ENCODE data around the gene BAIAP2L1.

BAIAP2L1 gene

DNA sequence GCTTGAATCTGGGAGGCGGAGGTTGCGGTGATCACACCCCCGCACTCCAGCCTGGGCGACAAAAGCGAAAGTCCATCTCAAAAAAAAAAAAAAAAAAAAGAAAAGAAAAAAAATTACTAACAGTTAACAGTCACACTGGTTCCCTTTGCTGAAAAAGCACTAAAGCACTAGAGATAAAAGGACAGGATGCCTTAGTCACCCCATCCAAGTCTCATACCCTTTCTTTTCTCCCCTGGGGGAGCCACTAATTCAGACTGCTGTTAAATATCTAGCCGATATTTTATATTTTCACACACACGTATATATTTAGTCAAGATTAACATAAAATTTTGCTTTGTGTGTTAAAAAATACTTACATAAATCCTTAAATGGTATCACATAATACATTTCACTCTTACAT, 25.2 kb downstream of the BAIAP2L1 start:
- no peak overlapping the region for H3K27ac ChIP-seq (ENCODE audit: low read length)
- DNase-seq, result no peak
- peaks cover 20% of the 10 kb centered on the region for H3K79me2 ChIP-seq (ENCODE audit: low read length)
- no peaks in the 10 kb centered on the region for H3K9me2 ChIP-seq (replicated peaks; ENCODE audit: insufficient read depth, low read length)
- no peaks in the 10 kb centered on the region for H3K9me3 ChIP-seq (replicated peaks; ENCODE audit: insufficient read depth, low read length)
- no peaks in the 10 kb centered on the region for H4K20me1 ChIP-seq (ENCODE audit: insufficient read depth, low read length)
- no peaks in the 10 kb centered on the region for H3K36me3 ChIP-seq (replicated peaks; ENCODE audit: insufficient read depth, low read length)
- TF ChIP-seq EZH2phosphoT487 (IDR thresholded peaks at IDR 0.05; ENCODE audit: low read length) (no peak), EZH2 (optimal IDR thresholded peaks at IDR 0.05; ENCODE audit: low read depth, low read length) (no peak)
- TF ChIP-seq, protein P1, sequence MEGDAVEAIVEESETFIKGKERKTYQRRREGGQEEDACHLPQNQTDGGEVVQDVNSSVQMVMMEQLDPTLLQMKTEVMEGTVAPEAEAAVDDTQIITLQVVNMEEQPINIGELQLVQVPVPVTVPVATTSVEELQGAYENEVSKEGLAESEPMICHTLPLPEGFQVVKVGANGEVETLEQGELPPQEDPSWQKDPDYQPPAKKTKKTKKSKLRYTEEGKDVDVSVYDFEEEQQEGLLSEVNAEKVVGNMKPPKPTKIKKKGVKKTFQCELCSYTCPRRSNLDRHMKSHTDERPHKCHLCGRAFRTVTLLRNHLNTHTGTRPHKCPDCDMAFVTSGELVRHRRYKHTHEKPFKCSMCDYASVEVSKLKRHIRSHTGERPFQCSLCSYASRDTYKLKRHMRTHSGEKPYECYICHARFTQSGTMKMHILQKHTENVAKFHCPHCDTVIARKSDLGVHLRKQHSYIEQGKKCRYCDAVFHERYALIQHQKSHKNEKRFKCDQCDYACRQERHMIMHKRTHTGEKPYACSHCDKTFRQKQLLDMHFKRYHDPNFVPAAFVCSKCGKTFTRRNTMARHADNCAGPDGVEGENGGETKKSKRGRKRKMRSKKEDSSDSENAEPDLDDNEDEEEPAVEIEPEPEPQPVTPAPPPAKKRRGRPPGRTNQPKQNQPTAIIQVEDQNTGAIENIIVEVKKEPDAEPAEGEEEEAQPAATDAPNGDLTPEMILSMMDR (IDR thresholded peaks at IDR 0.05; ENCODE audit: low read length), result no peak
- no peak overlapping the region for H3K4me3 ChIP-seq (ENCODE audit: low read length)
- H3K4me1 ChIP-seq (ENCODE audit: low read length), result no peaks in the 10 kb centered on the region
- no peak overlapping the region for H3K9ac ChIP-seq (ENCODE audit: low read length)
- no peaks in the 10 kb centered on the region for H3K27me3 ChIP-seq (replicated peaks; ENCODE audit: insufficient read depth, low read length)
- H3K4me2 ChIP-seq (ENCODE audit: low read depth, low read length), result no peak overlapping the region
- no peak overlapping the region for H2AFZ ChIP-seq (ENCODE audit: low read length)
- H3F3A ChIP-seq (ENCODE audit: insufficient read depth, low read length), result no peaks in the 10 kb centered on the region

DNA sequence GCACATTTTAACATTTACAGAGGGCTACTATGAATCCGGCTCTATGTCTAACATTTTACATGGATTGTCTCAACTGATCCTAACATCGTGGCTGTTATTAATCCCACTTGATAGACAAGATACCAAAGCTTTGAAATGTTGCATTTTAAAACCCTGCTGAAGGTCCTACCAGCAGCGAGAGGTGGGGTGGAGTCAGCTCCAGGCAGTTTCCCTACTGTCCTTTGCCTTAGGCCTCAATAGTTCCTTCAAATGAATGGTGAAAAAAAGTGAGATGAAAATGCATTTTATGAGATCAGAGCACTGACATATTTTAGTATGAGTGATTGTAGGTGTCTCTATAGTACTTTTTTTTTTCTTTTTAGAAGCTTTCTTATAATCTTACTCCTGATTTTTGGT, 26.6 kb downstream of the BAIAP2L1 start:
- Histone ChIP-seq H3K4me2 (ENCODE audit: low read depth, low read length) (no peak overlapping the region), H3K4me1 (ENCODE audit: low read length) (no peaks in the 10 kb centered on the region), H3K9me2 (replicated peaks; ENCODE audit: insufficient read depth, low read length) (no peaks in the 10 kb centered on the region), H3K9ac (ENCODE audit: low read length) (no peak overlapping the region), H3K4me3 (ENCODE audit: low read length) (no peak overlapping the region), H3F3A (ENCODE audit: insufficient read depth, low read length) (no peaks in the 10 kb centered on the region), H3K36me3 (replicated peaks; ENCODE audit: insufficient read depth, low read length) (no peaks in the 10 kb centered on the region), H3K9me3 (replicated peaks; ENCODE audit: insufficient read depth, low read length) (no peaks in the 10 kb centered on the region), H4K20me1 (ENCODE audit: insufficient read depth, low read length) (no peaks in the 10 kb centered on the region), H3K27me3 (replicated peaks; ENCODE audit: insufficient read depth, low read length) (no peaks in the 10 kb centered on the region), H2AFZ (ENCODE audit: low read length) (no peak overlapping the region), H3K27ac (ENCODE audit: low read length) (no peak overlapping the region), H3K79me2 (ENCODE audit: low read length) (peaks cover 14% of the 10 kb centered on the region)
- DNase-seq, result no peak
- TF ChIP-seq, protein P1 (IDR thresholded peaks at IDR 0.05; ENCODE audit: low read length), result no peak
- TF ChIP-seq EZH2 (optimal IDR thresholded peaks at IDR 0.05; ENCODE audit: low read depth, low read length) (no peak), EZH2phosphoT487 (IDR thresholded peaks at IDR 0.05; ENCODE audit: low read length) (no peak)

DNA sequence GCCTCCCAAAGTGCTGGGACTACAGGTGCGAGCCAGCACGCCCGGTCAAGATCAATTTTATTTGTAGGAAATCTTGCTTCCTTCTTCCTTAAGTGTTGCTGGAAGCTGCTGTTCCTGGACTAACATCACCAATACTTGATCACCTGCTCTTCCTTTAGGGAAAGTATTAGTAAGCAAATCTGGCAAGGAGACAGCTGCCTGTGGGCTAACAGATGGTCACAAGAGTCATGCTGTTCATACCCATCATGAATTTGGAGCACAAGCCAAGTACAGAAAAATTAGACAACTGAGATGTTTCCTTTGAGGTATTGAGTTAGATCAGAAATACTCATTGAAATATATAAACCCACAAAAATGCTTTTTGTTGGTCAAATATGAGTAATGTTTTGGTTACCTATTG, 27.9 kb downstream of the BAIAP2L1 start:
- Histone ChIP-seq H3K4me2 (ENCODE audit: low read depth, low read length) (no peak overlapping the region), H4K20me1 (ENCODE audit: insufficient read depth, low read length) (no peaks in the 10 kb centered on the region), H3K4me1 (ENCODE audit: low read length) (no peaks in the 10 kb centered on the region), H3F3A (ENCODE audit: insufficient read depth, low read length) (no peaks in the 10 kb centered on the region), H3K79me2 (ENCODE audit: low read length) (peaks cover 11% of the 10 kb centered on the region; the same call in 1 of the 2 replicates), H3K9me2 (replicated peaks; ENCODE audit: insufficient read depth, low read length) (no peaks in the 10 kb centered on the region), H3K36me3 (replicated peaks; ENCODE audit: insufficient read depth, low read length) (no peaks in the 10 kb centered on the region), H3K27ac (ENCODE audit: low read length) (no peak overlapping the region), H3K4me3 (ENCODE audit: low read length) (no peak overlapping the region), H3K9ac (ENCODE audit: low read length) (no peak overlapping the region), H3K9me3 (replicated peaks; ENCODE audit: insufficient read depth, low read length) (no peaks in the 10 kb centered on the region), H3K27me3 (replicated peaks; ENCODE audit: insufficient read depth, low read length) (no peaks in the 10 kb centered on the region), H2AFZ (ENCODE audit: low read length) (no peak overlapping the region)
- no peak for DNase-seq
- no peak for TF ChIP-seq EZH2phosphoT487 (IDR thresholded peaks at IDR 0.05; ENCODE audit: low read length)
- TF ChIP-seq, protein P1 (IDR thresholded peaks at IDR 0.05; ENCODE audit: low read length), result no peak
- TF ChIP-seq EZH2 (optimal IDR thresholded peaks at IDR 0.05; ENCODE audit: low read depth, low read length), result no peak
